ENCODE measurements around the gene TASP1.

The TASP1 gene

GRCh38 chr20:13418263-13419229, 220.2 kb downstream of the TASP1 start:
- DNase-seq = no peak
- TF ChIP-seq POLR2A (IDR thresholded peaks at IDR 0.05; ENCODE audit: low read length) (no peak), GATA1 (IDR thresholded peaks at IDR 0.05; ENCODE audit: low read depth, low read length) (no peak)

- TF ChIP-seq GATA1 (IDR thresholded peaks at IDR 0.05; ENCODE audit: low read depth, low read length) (no peak), POLR2A (IDR thresholded peaks at IDR 0.05; ENCODE audit: low read length) (no peak)
- no peak for DNase-seq
These were observed 222.2 kb downstream of the TASP1 start for GRCh38 chr20:13416531-13416930.

- no peak for DNase-seq
- TF ChIP-seq POLR2A (IDR thresholded peaks at IDR 0.05; ENCODE audit: low read length) = no peak
- no peak for TF ChIP-seq GATA1 (IDR thresholded peaks at IDR 0.05; ENCODE audit: low read depth, low read length)
These were observed 225.8 kb downstream of the TASP1 start for GRCh38 chr20:13412806-13413445.

GRCh38 chr20:13404293-13404692, 234.4 kb downstream of the TASP1 start:
- no peak for DNase-seq
- TF ChIP-seq GATA1 (IDR thresholded peaks at IDR 0.05; ENCODE audit: low read depth, low read length) (no peak), POLR2A (IDR thresholded peaks at IDR 0.05; ENCODE audit: low read length) (no peak)

- TF ChIP-seq GATA1 (IDR thresholded peaks at IDR 0.05; ENCODE audit: low read depth, low read length) (no peak), POLR2A (IDR thresholded peaks at IDR 0.05; ENCODE audit: low read length) (no peak)
- no peak for DNase-seq
These were observed 235.3 kb downstream of the TASP1 start for GRCh38 chr20:13403453-13403852.

GRCh38 chr20:13402986-13403385, 235.7 kb downstream of the TASP1 start:
- no peak for DNase-seq
- TF ChIP-seq GATA1 (IDR thresholded peaks at IDR 0.05; ENCODE audit: low read depth, low read length) (no peak), POLR2A (IDR thresholded peaks at IDR 0.05; ENCODE audit: low read length) (no peak)

- TF ChIP-seq GATA1 (IDR thresholded peaks at IDR 0.05; ENCODE audit: low read depth, low read length) (no peak), POLR2A (IDR thresholded peaks at IDR 0.05; ENCODE audit: low read length) (no peak)
- no peak for DNase-seq
These were observed 236.5 kb downstream of the TASP1 start for GRCh38 chr20:13402171-13402760.

GRCh38 chr20:13401596-13401995, 237.1 kb downstream of the TASP1 start:
- no peak for DNase-seq

GRCh38 chr20:13400453-13400852, 238.3 kb downstream of the TASP1 start:
- no peak for DNase-seq
- TF ChIP-seq GATA1 (IDR thresholded peaks at IDR 0.05; ENCODE audit: low read depth, low read length) = no peak
- TF ChIP-seq POLR2A (IDR thresholded peaks at IDR 0.05; ENCODE audit: low read length) = no peak

More at GRCh38 chr20:13401596-13401995, 237.1 kb downstream of the TASP1 start:
- TF ChIP-seq POLR2A (IDR thresholded peaks at IDR 0.05; ENCODE audit: low read length) (no peak), GATA1 (IDR thresholded peaks at IDR 0.05; ENCODE audit: low read depth, low read length) (no peak)

- TF ChIP-seq GATA1 (IDR thresholded peaks at IDR 0.05; ENCODE audit: low read depth, low read length) (no peak), POLR2A (IDR thresholded peaks at IDR 0.05; ENCODE audit: low read length) (no peak)
- DNase-seq = no peak
These were observed 241.4 kb downstream of the TASP1 start for GRCh38 chr20:13397300-13397724.

GRCh38 chr20:13396826-13397225, 241.9 kb downstream of the TASP1 start:
- DNase-seq = no peak
- TF ChIP-seq GATA1 (IDR thresholded peaks at IDR 0.05; ENCODE audit: low read depth, low read length) = no peak
- no peak for TF ChIP-seq POLR2A (IDR thresholded peaks at IDR 0.05; ENCODE audit: low read length)

- TF ChIP-seq POLR2A (IDR thresholded peaks at IDR 0.05; ENCODE audit: low read length) = no peak
- no peak for TF ChIP-seq GATA1 (IDR thresholded peaks at IDR 0.05; ENCODE audit: low read depth, low read length)
- DNase-seq = no peak
These were observed 242.7 kb downstream of the TASP1 start for GRCh38 chr20:13396022-13396421.

- no peak for DNase-seq
- TF ChIP-seq POLR2A (IDR thresholded peaks at IDR 0.05; ENCODE audit: low read length) (no peak), GATA1 (IDR thresholded peaks at IDR 0.05; ENCODE audit: low read depth, low read length) (no peak)
These were observed 243.5 kb downstream of the TASP1 start for GRCh38 chr20:13395232-13395631.

GRCh38 chr20:13392391-13392790, 246.3 kb downstream of the TASP1 start:
- no peak for DNase-seq
- no peak for TF ChIP-seq POLR2A (IDR thresholded peaks at IDR 0.05; ENCODE audit: low read length)
- no peak for TF ChIP-seq GATA1 (IDR thresholded peaks at IDR 0.05; ENCODE audit: low read depth, low read length)

Data from erythroblast (primary cell).